DOHH2 (cell line): ENCODE data around the gene REXO4.

Experiments used
- EZH2phosphoT487 ChIP-seq: fragments of 200-600 bp; sonication (generic); IDR thresholded peaks from 2 replicates; pipeline ENCODE4 v1.6.1; 2017; ENCODE audit warnings: borderline replicate concordance, mild to moderate bottlenecking, antibody characterized with exemption, low read length, moderate library complexity, mixed read lengths
- TF ChIP-seq, protein P1 (sequence below): fragments of 200-600 bp; sonication (generic); IDR thresholded peaks from one replicate; pipeline ENCODE4 v1.5.1; 2014; ENCODE audit warnings: antibody characterized with exemption, mild to moderate bottlenecking, low read depth, low read length; ENCODE audit not compliant: poor library complexity, severe bottlenecking

DNA sequence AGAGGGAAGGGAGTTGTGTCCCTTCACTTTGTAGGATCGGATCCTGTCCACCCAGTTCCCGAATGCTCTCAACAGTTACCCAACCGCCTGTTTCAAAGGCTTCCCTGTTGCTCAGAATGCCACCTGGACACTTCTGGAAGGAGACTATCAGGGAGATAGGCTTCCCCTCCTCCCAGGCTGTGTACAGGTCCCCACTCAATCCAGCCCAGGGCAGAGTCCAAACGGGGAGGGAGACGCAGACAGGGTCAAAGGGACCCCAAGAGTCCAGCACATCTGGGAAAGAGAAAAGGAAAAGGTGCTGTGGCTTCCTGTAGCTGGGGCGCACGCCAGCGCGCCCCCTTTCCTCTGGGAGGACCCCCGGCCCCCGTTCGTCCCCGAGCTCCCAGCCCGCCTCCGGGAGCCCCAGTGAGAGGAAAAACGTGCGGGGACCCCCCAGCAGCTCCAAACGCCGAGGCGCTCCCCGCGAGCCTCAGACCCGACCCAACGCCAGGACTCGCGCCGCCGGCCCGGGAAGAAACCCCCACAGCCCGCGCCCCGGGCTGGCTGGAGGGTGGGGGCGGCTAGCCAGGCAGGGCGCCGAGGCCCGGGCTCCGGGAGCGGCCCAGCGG, 42.6 kb downstream of the REXO4 start:
- TF ChIP-seq, protein P1, sequence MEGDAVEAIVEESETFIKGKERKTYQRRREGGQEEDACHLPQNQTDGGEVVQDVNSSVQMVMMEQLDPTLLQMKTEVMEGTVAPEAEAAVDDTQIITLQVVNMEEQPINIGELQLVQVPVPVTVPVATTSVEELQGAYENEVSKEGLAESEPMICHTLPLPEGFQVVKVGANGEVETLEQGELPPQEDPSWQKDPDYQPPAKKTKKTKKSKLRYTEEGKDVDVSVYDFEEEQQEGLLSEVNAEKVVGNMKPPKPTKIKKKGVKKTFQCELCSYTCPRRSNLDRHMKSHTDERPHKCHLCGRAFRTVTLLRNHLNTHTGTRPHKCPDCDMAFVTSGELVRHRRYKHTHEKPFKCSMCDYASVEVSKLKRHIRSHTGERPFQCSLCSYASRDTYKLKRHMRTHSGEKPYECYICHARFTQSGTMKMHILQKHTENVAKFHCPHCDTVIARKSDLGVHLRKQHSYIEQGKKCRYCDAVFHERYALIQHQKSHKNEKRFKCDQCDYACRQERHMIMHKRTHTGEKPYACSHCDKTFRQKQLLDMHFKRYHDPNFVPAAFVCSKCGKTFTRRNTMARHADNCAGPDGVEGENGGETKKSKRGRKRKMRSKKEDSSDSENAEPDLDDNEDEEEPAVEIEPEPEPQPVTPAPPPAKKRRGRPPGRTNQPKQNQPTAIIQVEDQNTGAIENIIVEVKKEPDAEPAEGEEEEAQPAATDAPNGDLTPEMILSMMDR: peak; percentile 68
- no peak for TF ChIP-seq EZH2phosphoT487
